ENCODE data around the gene NGB.

The NGB gene

DNA sequence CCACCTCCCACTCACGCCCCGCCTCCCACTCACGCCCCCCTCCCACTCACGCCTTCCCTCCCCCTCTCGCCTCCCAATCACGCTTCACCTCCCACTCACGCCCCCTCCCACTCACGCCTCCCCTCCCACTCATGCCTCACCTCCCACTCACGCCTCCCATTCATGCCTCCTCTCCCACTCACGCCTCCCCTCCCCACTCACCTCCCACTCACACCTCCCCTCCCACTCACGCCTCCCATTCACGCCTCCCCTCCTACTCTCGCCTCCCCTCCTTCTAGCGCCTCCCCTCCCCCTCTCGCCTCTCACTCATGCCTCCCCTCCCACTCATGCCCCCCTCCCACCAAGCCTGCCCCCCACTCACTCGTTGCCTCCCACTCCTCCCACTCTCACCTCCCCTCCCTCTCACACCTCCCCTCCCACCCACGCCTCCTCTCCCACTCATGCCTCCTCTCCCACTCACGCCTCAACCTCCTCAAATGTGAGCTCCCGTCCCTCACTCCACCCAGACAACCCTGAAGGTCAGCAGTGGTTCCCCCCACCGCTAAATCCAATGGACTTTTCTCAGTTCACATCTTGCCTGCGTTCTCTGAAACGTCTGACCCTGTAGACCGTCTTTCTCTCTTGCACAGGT is 49.6 kb downstream of the NGB start:
- TF ChIP-seq, protein P1, sequence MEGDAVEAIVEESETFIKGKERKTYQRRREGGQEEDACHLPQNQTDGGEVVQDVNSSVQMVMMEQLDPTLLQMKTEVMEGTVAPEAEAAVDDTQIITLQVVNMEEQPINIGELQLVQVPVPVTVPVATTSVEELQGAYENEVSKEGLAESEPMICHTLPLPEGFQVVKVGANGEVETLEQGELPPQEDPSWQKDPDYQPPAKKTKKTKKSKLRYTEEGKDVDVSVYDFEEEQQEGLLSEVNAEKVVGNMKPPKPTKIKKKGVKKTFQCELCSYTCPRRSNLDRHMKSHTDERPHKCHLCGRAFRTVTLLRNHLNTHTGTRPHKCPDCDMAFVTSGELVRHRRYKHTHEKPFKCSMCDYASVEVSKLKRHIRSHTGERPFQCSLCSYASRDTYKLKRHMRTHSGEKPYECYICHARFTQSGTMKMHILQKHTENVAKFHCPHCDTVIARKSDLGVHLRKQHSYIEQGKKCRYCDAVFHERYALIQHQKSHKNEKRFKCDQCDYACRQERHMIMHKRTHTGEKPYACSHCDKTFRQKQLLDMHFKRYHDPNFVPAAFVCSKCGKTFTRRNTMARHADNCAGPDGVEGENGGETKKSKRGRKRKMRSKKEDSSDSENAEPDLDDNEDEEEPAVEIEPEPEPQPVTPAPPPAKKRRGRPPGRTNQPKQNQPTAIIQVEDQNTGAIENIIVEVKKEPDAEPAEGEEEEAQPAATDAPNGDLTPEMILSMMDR (IDR thresholded peaks at IDR 0.05; ENCODE audit: low read depth, low read length, missing control alignments), result no peak
- no peak overlapping the region for H3K4me3 ChIP-seq (replicated peaks; ENCODE audit: low read depth, low read length)

DNA sequence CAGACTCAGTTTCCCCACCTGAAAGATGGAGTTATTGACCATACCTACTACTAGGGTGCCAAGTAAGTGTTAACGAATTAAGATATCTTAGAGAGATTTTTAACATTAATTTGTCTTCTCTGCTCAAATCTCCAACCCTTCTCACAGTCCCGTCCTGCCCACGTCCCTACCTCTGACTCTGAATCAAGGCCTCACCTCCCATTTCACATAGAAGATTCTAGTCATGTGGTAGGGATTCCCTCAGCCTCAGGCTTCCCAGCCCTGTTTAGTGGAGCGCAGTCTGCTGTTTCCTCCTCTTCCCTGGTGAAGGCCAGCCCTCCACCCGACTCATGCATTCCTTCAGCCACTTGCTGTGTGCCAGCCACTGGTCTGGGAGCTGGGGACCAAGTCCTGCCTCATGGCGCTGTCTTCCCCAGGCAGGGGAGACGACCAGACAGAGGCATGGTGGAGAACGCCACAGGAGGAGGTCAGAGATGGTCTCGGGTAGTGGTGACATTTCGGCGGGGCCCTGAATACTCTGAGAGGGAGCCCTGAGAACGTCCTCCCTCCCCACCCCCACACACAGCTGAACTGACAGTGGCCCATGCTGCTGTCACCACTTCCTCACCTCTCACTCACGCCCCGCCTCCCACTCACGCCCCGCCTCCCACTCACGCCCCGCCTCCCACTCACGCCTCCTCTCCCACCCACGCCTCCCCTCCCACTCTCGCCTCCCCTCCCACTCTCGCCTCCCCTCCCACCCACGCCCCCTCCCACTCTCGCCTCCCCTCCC is 50.6 kb downstream of the NGB start:
- no peak for DNase-seq (ENCODE audit: extremely low read depth, low read depth)
- no peak overlapping the region for H3K4me3 ChIP-seq (replicated peaks; ENCODE audit: low read depth, low read length)
- TF ChIP-seq, protein P1 (IDR thresholded peaks at IDR 0.05; ENCODE audit: low read depth, low read length, missing control alignments), result no peak

More for the DNA sequence above, 49.6 kb downstream of the NGB start:
- no peak for DNase-seq (ENCODE audit: extremely low read depth, low read depth)

DNA sequence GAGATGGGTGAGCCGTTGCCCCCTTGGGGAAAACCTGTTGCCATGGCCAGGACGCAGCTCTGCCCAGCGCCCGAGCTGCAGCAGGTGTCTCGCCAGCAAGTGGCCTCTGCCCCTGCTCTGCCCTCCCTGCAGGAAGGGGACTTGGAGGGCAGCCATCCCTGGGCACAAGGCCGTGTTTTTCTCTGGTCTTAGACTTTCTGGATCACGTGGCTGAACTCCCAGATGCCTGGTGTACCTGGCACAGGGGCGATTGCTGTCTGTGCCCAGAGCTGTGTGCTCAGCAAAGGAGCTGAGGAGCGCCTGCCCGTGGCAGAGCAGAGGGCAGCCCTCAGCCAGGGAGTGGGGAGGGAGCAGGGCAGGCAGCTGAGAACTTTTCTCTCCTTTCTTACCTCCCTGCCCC is 51.4 kb downstream of the NGB start:
- TF ChIP-seq, protein P1 (IDR thresholded peaks at IDR 0.05; ENCODE audit: low read depth, low read length, missing control alignments), result no peak
- no peak overlapping the region for H3K4me3 ChIP-seq (replicated peaks; ENCODE audit: low read depth, low read length)
- DNase-seq (ENCODE audit: extremely low read depth, low read depth), result no peak

DNA sequence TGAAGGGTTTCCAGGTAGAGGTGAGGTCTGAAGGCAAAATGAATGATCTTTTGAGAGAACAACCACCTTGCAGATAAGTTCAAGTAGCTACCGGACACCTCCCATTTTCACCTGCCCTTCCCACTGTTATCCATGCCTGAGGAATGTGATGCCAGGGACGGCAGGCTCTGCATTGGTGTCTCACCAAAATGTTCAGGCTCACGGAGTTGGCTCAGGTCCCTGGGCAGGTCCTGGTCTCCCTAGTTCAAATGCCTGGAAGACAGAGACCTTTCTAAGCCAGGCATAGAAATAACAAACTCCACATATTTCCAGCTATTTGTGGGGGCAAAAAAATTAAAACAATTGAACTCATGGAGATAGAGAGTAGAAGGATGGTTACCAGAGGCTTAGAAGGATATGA is 53.5 kb downstream of the NGB start:
- no peak for DNase-seq (ENCODE audit: extremely low read depth, low read depth)
- TF ChIP-seq, protein P1 (IDR thresholded peaks at IDR 0.05; ENCODE audit: low read depth, low read length, missing control alignments), result no peak
- H3K4me3 ChIP-seq (replicated peaks; ENCODE audit: low read depth, low read length), result no peak overlapping the region

Measured in HFF-Myc (cell line).